ENCODE data around the gene TTBK2. TPM values are rescaled to one million over a fixed set of nuclear protein-coding genes. Genes with fewer than 3 reads are reported as not detected.
A peak's percentile ranks its signal among the peaks of the same experiment; 100 is the strongest.

The TTBK2 gene
- polyA plus RNA-seq, 3 donors: 3.7 to 9.0 (median 5.7) TPM

GRCh38 chr15:42736178-42736792, 184.3 kb downstream of the TTBK2 start:
- Histone ChIP-seq H4K20me1 (ENCODE audit: insufficient read depth, low read length) (no peaks in the 10 kb centered on the region), H3K9ac (ENCODE audit: insufficient read depth, low read length, poor library complexity, severe bottlenecking) (peak overlapping the region; percentile 89), H3K79me2 (ENCODE audit: insufficient read depth, low read length) (peaks cover 16% of the 10 kb centered on the region), H3K27me3 (ENCODE audit: control insufficient read depth in 2 of 2, insufficient read depth in 2 of 2, low read length in 2 of 2) (no peaks in the 10 kb centered on the region), H3K9me3 (replicated peaks in 1 of 2; ENCODE audit: control insufficient read depth in 1 of 2, insufficient read depth in 1 of 2, low read length in 2 of 2) (no peaks in the 10 kb centered on the region), H3K27ac (ENCODE audit: low read depth in 1 of 2, low read length in 2 of 2) (peak overlapping the region in 1 of 2 donors; percentile 51), H3K4me1 (ENCODE audit: control insufficient read depth in 1 of 2, insufficient read depth in 2 of 2, low read length in 2 of 2) (peaks cover 11 to 19% of the 10 kb centered on the region in 2 donors), H3K4me3 (replicated peaks in 1 of 3; ENCODE audit: low read depth in 2 of 3, low read length in 3 of 3) (peak overlapping the region; percentile 53 to 93 (median 74)), H3K4me2 (replicated peaks; ENCODE audit: extremely low read depth, low read length, poor library complexity, severe bottlenecking) (peak overlapping the region; percentile 89), H2AFZ (ENCODE audit: insufficient read depth, low read depth, low read length, poor library complexity, severe bottlenecking) (peak overlapping the region; percentile 89), H3K36me3 (replicated peaks in 1 of 2; ENCODE audit: control insufficient read depth in 1 of 2, insufficient read depth in 2 of 2, low read length in 2 of 2) (peaks cover 33 to 46% of the 10 kb centered on the region in 2 donors)
- Mint-ChIP-seq H3K4me3 (peak overlapping the region; percentile 83 to 88), H3K27ac (no peak overlapping the region), H3K4me1 (peaks cover 14% of the 10 kb centered on the region), H3K36me3 (peaks cover 35 to 37% of the 10 kb centered on the region in 2 donors), H3K9me3 (no peaks in the 10 kb centered on the region), H3K27me3 (ENCODE audit: low read depth in 3 of 3) (peaks cover 0 to 2% (median 1%) of the 10 kb centered on the region in 3 donors)
- DNase-seq: no peak
- intact Hi-C loops (cut with micrococcal nuclease): loop anchor here (5.0 to 10.0 kb wide), 2 partner anchors 186 to 189 kb away; partner anchors contain the start of gene TTBK2 (in 2 of the 2)
- 2% methylated on average over 51 of the region's 55 CpGs for WGBS (ENCODE audit: insufficient coverage)
- TF ChIP-seq CTCF (IDR thresholded peaks at IDR 0.05): no peak

GRCh38 chr15:42735382-42736165, 185.0 kb downstream of the TTBK2 start:
- no peak for DNase-seq
- peaks cover 14% of the 10 kb centered on the region for H3K4me1 Mint-ChIP-seq
- Histone ChIP-seq H3K27ac (ENCODE audit: low read depth in 1 of 2, low read length in 2 of 2) (no peak overlapping the region), H3K4me2 (replicated peaks; ENCODE audit: extremely low read depth, low read length, poor library complexity, severe bottlenecking) (peak overlapping the region; percentile 89), H3K36me3 (replicated peaks in 1 of 2; ENCODE audit: control insufficient read depth in 1 of 2, insufficient read depth in 2 of 2, low read length in 2 of 2) (peaks cover 40 to 47% of the 10 kb centered on the region in 2 donors), H3K9ac (ENCODE audit: insufficient read depth, low read length, poor library complexity, severe bottlenecking) (peak overlapping the region; percentile 89), H4K20me1 (ENCODE audit: insufficient read depth, low read length) (no peaks in the 10 kb centered on the region), H3K27me3 (ENCODE audit: control insufficient read depth in 2 of 2, insufficient read depth in 2 of 2, low read length in 2 of 2) (no peaks in the 10 kb centered on the region), H2AFZ (ENCODE audit: insufficient read depth, low read depth, low read length, poor library complexity, severe bottlenecking) (no peak overlapping the region), H3K79me2 (ENCODE audit: insufficient read depth, low read length) (peaks cover 16% of the 10 kb centered on the region), H3K9me3 (replicated peaks in 1 of 2; ENCODE audit: control insufficient read depth in 1 of 2, insufficient read depth in 1 of 2, low read length in 2 of 2) (no peaks in the 10 kb centered on the region), H3K4me1 (ENCODE audit: control insufficient read depth in 1 of 2, insufficient read depth in 2 of 2, low read length in 2 of 2) (peaks cover 11 to 19% of the 10 kb centered on the region in 2 donors), H3K4me3 (replicated peaks in 1 of 3; ENCODE audit: low read depth in 2 of 3, low read length in 3 of 3) (peak overlapping the region in 2 of 3 experiments; percentile 21 to 93)
- intact Hi-C loops (cut with micrococcal nuclease): loop anchor here (5.0 to 10.0 kb wide), 2 partner anchors 187 to 189 kb away; partner anchors contain the start of gene TTBK2 (in 2 of the 2)
- no peaks in the 10 kb centered on the region for H3K9me3 Mint-ChIP-seq
- H3K27ac Mint-ChIP-seq: no peak overlapping the region
- H3K4me3 Mint-ChIP-seq: peak overlapping the region; percentile 71 to 86
- 94% methylated on average over 9 of the region's 19 CpGs for WGBS (ENCODE audit: insufficient coverage)
- peaks cover 42 to 43% of the 10 kb centered on the region in 2 donors for H3K36me3 Mint-ChIP-seq
- H3K27me3 Mint-ChIP-seq (ENCODE audit: low read depth in 3 of 3): peaks cover 0 to 2% (median 1%) of the 10 kb centered on the region in 3 donors
- no peak for TF ChIP-seq CTCF (IDR thresholded peaks at IDR 0.05)
